GM06990 (cell line): ENCODE results near the gene PPP1R9A.

Experiments used
- DNase-seq: peaks from one replicate; pipeline ENCODE4 v3.0.0-alpha.2; 2011; ENCODE audit not compliant: insufficient read length; ENCODE audit errors: extremely low read depth
- H3K27me3 ChIP-seq: replicated peaks from 2 replicates; pipeline ENCODE4 v1.6.0; 2011; ENCODE audit warnings: low read length; ENCODE audit not compliant: control insufficient read depth, insufficient read depth
- H3K36me3 ChIP-seq: 2 replicates; pipeline ENCODE4 v1.5.1; 2011; ENCODE audit warnings: low read length; ENCODE audit not compliant: control insufficient read depth, insufficient read depth
- H3K4me3 ChIP-seq: replicated peaks from 2 replicates; pipeline ENCODE4 v1.5.1; 2011; ENCODE audit warnings: low read depth, mild to moderate bottlenecking, control low read depth, low read length
- CTCF ChIP-seq: IDR thresholded peaks from 2 replicates; pipeline ENCODE4 v1.5.1; 2011; ENCODE audit warnings: low read length, control low read depth, mild to moderate bottlenecking, inconsistent platforms; ENCODE audit not compliant: insufficient read depth, poor library complexity, severe bottlenecking

Gene PPP1R9A

GRCh38 chr7:95334447-95334846 lies 427.1 kb downstream of the PPP1R9A start:
- no peak for TF ChIP-seq CTCF
- Histone ChIP-seq H3K36me3 (no peaks in the 10 kb centered on the region), H3K4me3 (no peak overlapping the region), H3K27me3 (no peaks in the 10 kb centered on the region)
- no peak for DNase-seq

GRCh38 chr7:95335093-95335492 lies 427.7 kb downstream of the PPP1R9A start:
- DNase-seq = no peak
- Histone ChIP-seq H3K27me3 (no peaks in the 10 kb centered on the region), H3K36me3 (no peaks in the 10 kb centered on the region), H3K4me3 (no peak overlapping the region)
- TF ChIP-seq CTCF = no peak

GRCh38 chr7:95338832-95339231 lies 431.4 kb downstream of the PPP1R9A start:
- H3K4me3 ChIP-seq = no peak overlapping the region
- H3K27me3 ChIP-seq = no peaks in the 10 kb centered on the region
- no peaks in the 10 kb centered on the region for H3K36me3 ChIP-seq
- no peak for TF ChIP-seq CTCF
- no peak for DNase-seq

- no peak for DNase-seq
- TF ChIP-seq CTCF = no peak
- no peak overlapping the region for H3K4me3 ChIP-seq
- no peaks in the 10 kb centered on the region for H3K36me3 ChIP-seq
- no peaks in the 10 kb centered on the region for H3K27me3 ChIP-seq
Measured at GRCh38 chr7:95340491-95340890, 433.1 kb downstream of the PPP1R9A start.

GRCh38 chr7:95342029-95342428 lies 434.6 kb downstream of the PPP1R9A start:
- TF ChIP-seq CTCF = no peak
- no peaks in the 10 kb centered on the region for H3K36me3 ChIP-seq
- H3K27me3 ChIP-seq = no peaks in the 10 kb centered on the region
- no peak overlapping the region for H3K4me3 ChIP-seq
- no peak for DNase-seq

- H3K36me3 ChIP-seq = no peaks in the 10 kb centered on the region
- TF ChIP-seq CTCF = no peak
Measured at GRCh38 chr7:95342642-95343307, 435.4 kb downstream of the PPP1R9A start.

More at GRCh38 chr7:95342642-95343307, 435.4 kb downstream of the PPP1R9A start:
- DNase-seq = no peak
- Histone ChIP-seq H3K27me3 (no peaks in the 10 kb centered on the region), H3K4me3 (no peak overlapping the region)
